ENCODE data around the gene EIF2A.

The EIF2A gene

DNA sequence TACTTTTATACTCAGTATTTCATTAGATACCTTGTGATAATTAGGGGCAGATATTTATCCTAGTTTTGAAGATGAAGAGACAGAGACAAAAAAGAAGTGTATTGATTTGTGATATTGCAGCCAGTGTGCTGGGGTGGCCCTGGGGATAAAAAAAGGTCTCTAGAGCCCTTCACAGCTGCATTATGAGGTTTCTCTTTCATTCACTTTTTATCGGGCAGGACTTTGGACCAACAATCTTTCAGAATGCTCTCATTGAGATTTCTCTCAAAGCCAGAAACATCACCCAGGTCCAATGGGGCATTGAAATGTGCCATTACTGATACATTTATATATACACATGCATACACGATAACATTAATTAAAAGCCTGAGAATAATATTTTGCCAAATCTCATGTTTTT, 36.0 kb downstream of the EIF2A start:
- no peaks in the 10 kb centered on the region for H3K27me3 ChIP-seq
- no peaks in the 10 kb centered on the region for H3K9me3 ChIP-seq
- TF ChIP-seq, protein P1, sequence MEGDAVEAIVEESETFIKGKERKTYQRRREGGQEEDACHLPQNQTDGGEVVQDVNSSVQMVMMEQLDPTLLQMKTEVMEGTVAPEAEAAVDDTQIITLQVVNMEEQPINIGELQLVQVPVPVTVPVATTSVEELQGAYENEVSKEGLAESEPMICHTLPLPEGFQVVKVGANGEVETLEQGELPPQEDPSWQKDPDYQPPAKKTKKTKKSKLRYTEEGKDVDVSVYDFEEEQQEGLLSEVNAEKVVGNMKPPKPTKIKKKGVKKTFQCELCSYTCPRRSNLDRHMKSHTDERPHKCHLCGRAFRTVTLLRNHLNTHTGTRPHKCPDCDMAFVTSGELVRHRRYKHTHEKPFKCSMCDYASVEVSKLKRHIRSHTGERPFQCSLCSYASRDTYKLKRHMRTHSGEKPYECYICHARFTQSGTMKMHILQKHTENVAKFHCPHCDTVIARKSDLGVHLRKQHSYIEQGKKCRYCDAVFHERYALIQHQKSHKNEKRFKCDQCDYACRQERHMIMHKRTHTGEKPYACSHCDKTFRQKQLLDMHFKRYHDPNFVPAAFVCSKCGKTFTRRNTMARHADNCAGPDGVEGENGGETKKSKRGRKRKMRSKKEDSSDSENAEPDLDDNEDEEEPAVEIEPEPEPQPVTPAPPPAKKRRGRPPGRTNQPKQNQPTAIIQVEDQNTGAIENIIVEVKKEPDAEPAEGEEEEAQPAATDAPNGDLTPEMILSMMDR (IDR thresholded peaks at IDR 0.05): no peak
- DNase-seq: no peak
- peaks cover 46 to 59% (median 52%) of the 10 kb centered on the region in 3 donors for H3K36me3 ChIP-seq
- H3K27ac ChIP-seq: no peak overlapping the region
- intact Hi-C loops (cut with DNase I; ENCODE audit: low total_unique reads): no loop called here
- H3K4me3 ChIP-seq: no peak overlapping the region
- no peaks in the 10 kb centered on the region for H3K4me1 ChIP-seq

DNA sequence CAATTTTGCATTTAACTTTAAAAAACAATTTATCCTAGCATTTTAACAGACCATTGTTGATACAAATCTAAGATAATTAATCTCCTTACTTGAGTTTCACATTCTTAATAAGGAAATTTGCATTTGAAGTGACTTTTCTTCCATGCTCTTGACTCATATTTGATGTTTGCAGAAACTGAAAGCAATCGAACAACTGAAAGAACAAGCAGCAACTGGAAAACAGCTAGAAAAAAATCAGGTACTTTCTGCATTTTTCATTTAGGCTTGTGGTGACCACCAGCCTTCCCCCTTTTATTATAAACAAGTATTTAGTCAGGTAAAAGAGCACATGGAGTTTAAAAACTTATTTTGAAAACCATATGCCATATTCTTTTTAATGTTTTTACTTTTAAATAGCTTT, 36.4 kb downstream of the EIF2A start:
- H3K9me3 ChIP-seq: no peaks in the 10 kb centered on the region
- H3K36me3 ChIP-seq: peaks cover 48 to 59% (median 52%) of the 10 kb centered on the region in 3 donors
- H3K4me1 ChIP-seq: no peaks in the 10 kb centered on the region
- no peaks in the 10 kb centered on the region for H3K27me3 ChIP-seq
- TF ChIP-seq, protein P1 (IDR thresholded peaks at IDR 0.05): no peak
- no peak overlapping the region for H3K27ac ChIP-seq
- intact Hi-C loops (cut with DNase I; ENCODE audit: low total_unique reads): no loop called here
- H3K4me3 ChIP-seq: no peak overlapping the region
- no peak for DNase-seq

DNA sequence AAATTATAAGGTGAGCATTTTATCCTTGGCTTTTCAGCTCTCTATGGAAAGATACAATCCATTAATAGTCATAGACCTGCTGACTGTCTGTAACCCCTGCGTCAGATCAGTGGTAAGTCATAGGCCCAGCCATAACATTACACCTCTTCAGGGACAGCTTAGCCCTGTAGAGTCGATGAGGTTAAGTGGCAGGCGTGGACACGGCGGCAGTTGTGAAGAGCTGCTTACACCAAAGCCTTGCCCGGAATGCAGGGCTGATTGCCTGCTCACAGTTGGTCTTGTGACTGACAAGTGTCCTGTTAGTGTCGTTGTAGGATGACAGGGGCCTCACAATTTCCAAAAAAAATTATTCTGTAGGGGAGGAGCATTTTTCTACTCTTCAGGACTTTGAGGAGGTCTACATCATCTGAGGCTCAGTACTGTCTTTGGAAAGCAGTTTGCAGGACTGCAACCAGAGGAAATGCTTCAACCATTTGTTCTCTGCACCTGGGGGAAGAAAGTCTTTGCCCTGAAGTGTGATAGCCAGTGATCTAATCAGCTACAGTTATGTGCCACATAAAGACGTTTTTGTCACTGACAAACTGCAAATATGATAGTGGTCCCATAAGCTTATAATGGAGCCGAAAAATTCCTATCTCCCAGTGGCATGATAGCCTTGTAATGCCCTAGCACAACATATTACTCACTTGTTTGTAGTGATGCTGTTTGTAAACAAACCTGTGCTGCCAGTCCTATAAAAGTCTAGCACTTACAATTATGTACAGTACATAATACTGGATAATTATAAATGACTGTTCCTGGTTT, 41.6 kb downstream of the EIF2A start:
- peaks cover 24 to 32% (median 26%) of the 10 kb centered on the region in 3 donors for H3K36me3 ChIP-seq
- H3K4me3 ChIP-seq: no peak overlapping the region
- H3K9me3 ChIP-seq: no peaks in the 10 kb centered on the region
- H3K4me1 ChIP-seq: no peaks in the 10 kb centered on the region
- no peak overlapping the region for H3K27ac ChIP-seq
- H3K27me3 ChIP-seq: no peaks in the 10 kb centered on the region
- intact Hi-C loops (cut with DNase I; ENCODE audit: low total_unique reads): no loop called here
- DNase-seq: no peak
- TF ChIP-seq, protein P1 (IDR thresholded peaks at IDR 0.05): no peak

DNA sequence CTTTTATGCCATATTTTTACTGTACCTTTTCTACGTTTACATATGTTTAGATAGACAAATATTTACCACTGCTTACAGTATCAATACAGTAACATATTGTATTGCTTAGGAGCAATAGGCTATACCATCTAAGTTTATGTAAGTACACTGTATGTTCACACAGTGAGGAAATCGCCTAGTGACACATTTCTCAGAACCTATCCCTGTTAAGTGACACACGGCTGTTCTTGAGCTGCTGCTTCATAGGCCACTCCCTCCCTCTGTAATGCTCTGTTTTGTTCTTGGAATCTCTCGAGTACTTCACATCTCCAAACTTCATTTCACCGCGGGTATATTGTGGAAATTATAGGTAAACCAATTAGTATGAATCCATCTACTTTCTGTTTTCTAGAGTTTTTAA, 43.2 kb downstream of the EIF2A start:
- Histone ChIP-seq H3K27me3 (no peaks in the 10 kb centered on the region), H3K4me1 (no peaks in the 10 kb centered on the region), H3K9me3 (no peaks in the 10 kb centered on the region), H3K36me3 (peaks cover 11 to 18% (median 13%) of the 10 kb centered on the region in 3 donors), H3K4me3 (no peak overlapping the region), H3K27ac (no peak overlapping the region)
- no peak for DNase-seq
- TF ChIP-seq, protein P1 (IDR thresholded peaks at IDR 0.05): no peak
- intact Hi-C loops (cut with DNase I; ENCODE audit: low total_unique reads): no loop called here

DNA sequence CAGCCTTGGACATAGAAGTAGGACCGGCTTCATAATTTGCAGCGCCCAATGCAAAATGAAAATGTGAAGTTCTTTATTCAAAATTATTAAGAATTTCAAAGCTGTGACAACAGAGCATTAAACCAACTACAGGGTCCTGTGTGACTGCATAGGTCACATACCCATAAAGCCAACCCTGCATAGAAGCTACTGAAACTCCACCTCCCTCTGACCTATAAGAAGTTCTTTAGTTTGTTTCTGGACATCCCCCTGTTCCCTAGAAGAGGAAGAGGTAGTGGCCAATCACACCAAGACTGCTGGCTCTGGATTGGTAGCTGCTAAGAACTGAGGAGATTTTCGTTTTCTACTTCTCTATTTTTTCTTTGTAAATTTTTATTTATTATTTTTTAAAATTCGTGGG, 47.6 kb downstream of the EIF2A start:
- intact Hi-C loops (cut with DNase I; ENCODE audit: low total_unique reads): no loop called here
- Histone ChIP-seq H3K36me3 (no peaks in the 10 kb centered on the region), H3K27me3 (no peaks in the 10 kb centered on the region), H3K4me3 (no peak overlapping the region), H3K27ac (no peak overlapping the region), H3K9me3 (no peaks in the 10 kb centered on the region), H3K4me1 (no peaks in the 10 kb centered on the region)
- no peak for DNase-seq
- TF ChIP-seq, protein P1 (IDR thresholded peaks at IDR 0.05): no peak
